Upper lobe of right lung (tissue), 1 donor: ENCODE results near the gene RAPGEF3. TPM values are rescaled to one million over a fixed set of nuclear protein-coding genes. Genes with fewer than 3 reads are reported as not detected.

Experiments
- ATAC-seq: fragments of 200-7000 bp; cut with Tn5 transposase; one replicate; pipeline ENCODE4 v1.9.1; 2020; ENCODE audit warnings: mild to moderate bottlenecking, moderate library complexity
- DNase-seq: peaks from one replicate; pipeline ENCODE4 v3.0.0-alpha.2; 2020
- H3K27ac ChIP-seq: fragments of 200-600 bp; one replicate; pipeline ENCODE4 v1.8.0; 2022
- H3K27me3 ChIP-seq: fragments of 200-600 bp; one replicate; pipeline ENCODE4 v1.8.0; 2022; ENCODE audit warnings: mild to moderate bottlenecking
- H3K36me3 ChIP-seq: fragments of 200-600 bp; one replicate; pipeline ENCODE4 v1.8.0; 2022
- H3K4me1 ChIP-seq: fragments of 200-600 bp; one replicate; pipeline ENCODE4 v1.8.0; 2022
- H3K4me3 ChIP-seq: fragments of 200-600 bp; one replicate; pipeline ENCODE4 v1.8.0; 2022; ENCODE audit warnings: mild to moderate bottlenecking
- H3K9me3 ChIP-seq: fragments of 200-600 bp; one replicate; pipeline ENCODE4 v1.8.0; 2022
- intact Hi-C: fragments of 100-400 bp; cut with DNase I; formaldehyde crosslinking; loops from one replicate; pipeline ENCODE4 v1.11.0; 2022
- long read RNA-seq: library from polyadenylated mRNA; unstranded; transcript quantifications from one replicate; pipeline ENCODE4 v2.0.0, GENCODE V29; 2021
- total RNA-seq: library from RNA; stranded (reverse); fragmentation: NEBNext Ultra II Directional; extraction: Animal tissue kit (Norgen Biotek cat#: 25700); gene quantifications from one replicate; pipeline ENCODE4 v1.2.1, GENCODE V29; 2021
- TF ChIP-seq, protein P1 (sequence below): fragments of 200-600 bp; IDR thresholded peaks from one replicate; pipeline ENCODE4 v1.8.0; 2022; ENCODE audit warnings: antibody characterized with exemption
- donor health status: DM: no; HTN: yes; CAD: no; lungs with severe emphysema.

RAPGEF3 gene, protein sequence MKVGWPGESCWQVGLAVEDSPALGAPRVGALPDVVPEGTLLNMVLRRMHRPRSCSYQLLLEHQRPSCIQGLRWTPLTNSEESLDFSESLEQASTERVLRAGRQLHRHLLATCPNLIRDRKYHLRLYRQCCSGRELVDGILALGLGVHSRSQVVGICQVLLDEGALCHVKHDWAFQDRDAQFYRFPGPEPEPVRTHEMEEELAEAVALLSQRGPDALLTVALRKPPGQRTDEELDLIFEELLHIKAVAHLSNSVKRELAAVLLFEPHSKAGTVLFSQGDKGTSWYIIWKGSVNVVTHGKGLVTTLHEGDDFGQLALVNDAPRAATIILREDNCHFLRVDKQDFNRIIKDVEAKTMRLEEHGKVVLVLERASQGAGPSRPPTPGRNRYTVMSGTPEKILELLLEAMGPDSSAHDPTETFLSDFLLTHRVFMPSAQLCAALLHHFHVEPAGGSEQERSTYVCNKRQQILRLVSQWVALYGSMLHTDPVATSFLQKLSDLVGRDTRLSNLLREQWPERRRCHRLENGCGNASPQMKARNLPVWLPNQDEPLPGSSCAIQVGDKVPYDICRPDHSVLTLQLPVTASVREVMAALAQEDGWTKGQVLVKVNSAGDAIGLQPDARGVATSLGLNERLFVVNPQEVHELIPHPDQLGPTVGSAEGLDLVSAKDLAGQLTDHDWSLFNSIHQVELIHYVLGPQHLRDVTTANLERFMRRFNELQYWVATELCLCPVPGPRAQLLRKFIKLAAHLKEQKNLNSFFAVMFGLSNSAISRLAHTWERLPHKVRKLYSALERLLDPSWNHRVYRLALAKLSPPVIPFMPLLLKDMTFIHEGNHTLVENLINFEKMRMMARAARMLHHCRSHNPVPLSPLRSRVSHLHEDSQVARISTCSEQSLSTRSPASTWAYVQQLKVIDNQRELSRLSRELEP
- total RNA-seq = 69.6 TPM
- long read RNA-seq, full-length matches to known transcripts = 18 of 62 reads
- long read RNA-seq, partial matches to known transcripts = 18 of 62 reads
- long read RNA-seq, other reads (novel, unspliced or antisense) = 26 of 62 reads

DNA sequence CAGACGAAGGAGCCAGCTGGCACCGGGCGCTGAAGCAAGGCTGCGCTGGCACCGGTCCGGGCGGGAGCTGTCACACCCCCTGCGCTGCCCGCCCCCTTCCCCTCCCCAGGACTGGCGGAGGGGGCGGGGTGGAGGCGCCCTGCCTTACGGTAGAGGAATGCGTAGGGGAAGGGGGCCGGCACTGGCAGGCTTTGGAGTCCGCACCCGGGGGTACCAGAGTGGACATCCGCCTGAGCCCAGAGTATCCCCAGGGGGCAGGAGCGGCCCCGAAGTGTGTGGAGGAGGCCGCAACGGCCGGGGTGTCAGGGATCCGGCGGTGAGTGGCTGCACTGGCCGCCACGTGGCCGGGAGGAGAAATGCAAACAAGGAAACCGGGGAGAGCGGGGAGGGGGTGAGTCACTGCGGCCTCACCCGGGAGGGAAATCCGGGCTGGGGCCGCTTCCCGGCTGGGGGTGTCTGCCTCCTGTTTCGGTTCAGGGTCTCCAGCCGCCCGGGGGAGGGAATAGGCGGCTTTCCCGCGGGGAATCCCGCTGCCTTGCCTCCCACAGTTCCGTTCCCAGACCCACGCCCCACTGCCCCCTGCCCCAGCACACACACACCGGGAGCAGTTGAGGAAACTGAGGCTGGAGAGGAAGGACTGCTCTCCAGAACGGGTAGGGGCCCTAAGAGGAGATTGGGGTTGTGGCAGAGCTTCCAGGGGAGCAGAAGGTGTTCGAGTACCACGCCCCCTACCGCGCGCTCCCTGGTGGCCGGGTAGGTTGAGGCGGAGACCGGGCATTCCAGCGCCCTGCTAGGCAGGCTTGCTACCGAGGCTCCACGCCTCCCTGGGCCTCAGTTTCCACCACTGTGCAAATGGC lies at the start of gene RAPGEF3:
RAPGEF3 (minus strand) TSS at position 47 of the 857 bp plus-strand sequence. CDS start 324 bp downstream, outside the sequence.
- Histone ChIP-seq H3K4me3 (peak within 1 kb of the TSS; percentile 67), H3K27ac (peak within 1 kb of the TSS; percentile 78), H3K36me3 (no peaks in the 10 kb centered on the region), H3K4me1 (peaks cover 44% of the 10 kb centered on the region), H3K27me3 (no peaks in the 10 kb centered on the region), H3K9me3 (no peaks in the 10 kb centered on the region)
- peak; percentile 90 for ATAC-seq
- peak; percentile 94 for DNase-seq
- intact Hi-C loops = no loop called here
- TF ChIP-seq, protein P1, sequence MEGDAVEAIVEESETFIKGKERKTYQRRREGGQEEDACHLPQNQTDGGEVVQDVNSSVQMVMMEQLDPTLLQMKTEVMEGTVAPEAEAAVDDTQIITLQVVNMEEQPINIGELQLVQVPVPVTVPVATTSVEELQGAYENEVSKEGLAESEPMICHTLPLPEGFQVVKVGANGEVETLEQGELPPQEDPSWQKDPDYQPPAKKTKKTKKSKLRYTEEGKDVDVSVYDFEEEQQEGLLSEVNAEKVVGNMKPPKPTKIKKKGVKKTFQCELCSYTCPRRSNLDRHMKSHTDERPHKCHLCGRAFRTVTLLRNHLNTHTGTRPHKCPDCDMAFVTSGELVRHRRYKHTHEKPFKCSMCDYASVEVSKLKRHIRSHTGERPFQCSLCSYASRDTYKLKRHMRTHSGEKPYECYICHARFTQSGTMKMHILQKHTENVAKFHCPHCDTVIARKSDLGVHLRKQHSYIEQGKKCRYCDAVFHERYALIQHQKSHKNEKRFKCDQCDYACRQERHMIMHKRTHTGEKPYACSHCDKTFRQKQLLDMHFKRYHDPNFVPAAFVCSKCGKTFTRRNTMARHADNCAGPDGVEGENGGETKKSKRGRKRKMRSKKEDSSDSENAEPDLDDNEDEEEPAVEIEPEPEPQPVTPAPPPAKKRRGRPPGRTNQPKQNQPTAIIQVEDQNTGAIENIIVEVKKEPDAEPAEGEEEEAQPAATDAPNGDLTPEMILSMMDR = peak; percentile 53

DNA sequence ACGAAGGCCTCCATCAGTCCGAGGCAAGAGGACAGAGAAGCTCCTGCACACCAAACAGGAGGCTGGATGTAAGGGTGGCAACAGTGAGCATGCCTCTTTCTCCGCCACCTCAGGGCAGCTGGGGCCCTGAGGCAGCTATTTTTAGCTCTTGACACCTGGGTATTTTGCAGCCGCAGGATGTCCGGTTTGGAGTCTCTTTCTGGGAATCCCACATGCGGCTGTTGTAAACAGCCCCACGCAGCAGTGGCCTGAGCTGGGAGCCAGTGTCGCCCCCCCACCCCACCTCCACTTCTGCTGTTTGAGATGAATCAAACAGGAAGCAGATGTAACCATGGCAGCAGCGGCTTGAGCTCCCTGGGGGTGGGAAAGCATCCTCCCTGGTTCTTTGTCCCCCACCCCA lies 49.4 kb upstream of the RAPGEF3 start:
- H3K27ac ChIP-seq = peak overlapping the region; percentile 97
- intact Hi-C loops = no loop called here
- H3K4me1 ChIP-seq = peaks cover 98% of the 10 kb centered on the region
- H3K9me3 ChIP-seq = no peaks in the 10 kb centered on the region
- TF ChIP-seq, protein P1 = no peak
- DNase-seq = peak; percentile 77
- no peaks in the 10 kb centered on the region for H3K27me3 ChIP-seq
- H3K36me3 ChIP-seq = no peaks in the 10 kb centered on the region
- ATAC-seq = peak; percentile 2
- H3K4me3 ChIP-seq = peak overlapping the region; percentile 19

DNA sequence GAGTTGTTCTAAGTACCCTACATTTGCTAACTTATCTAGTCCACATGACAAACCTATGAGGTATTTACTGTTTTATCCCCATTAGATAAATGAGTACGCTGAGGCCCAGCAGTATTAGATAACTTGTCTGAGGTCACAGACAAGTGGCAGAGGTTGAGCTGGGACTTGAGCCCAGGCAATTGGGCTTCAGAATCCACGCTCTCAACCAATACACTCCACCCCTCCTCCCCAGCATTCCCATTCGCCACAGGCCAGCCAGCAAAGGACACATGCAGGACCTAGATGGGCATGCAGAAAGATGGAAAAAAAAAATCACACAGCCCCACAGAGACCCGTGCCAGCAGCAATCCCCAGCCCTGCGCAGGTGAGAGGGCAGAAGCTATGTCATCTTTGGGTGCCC lies 48.7 kb upstream of the RAPGEF3 start:
- TF ChIP-seq, protein P1 = no peak
- Histone ChIP-seq H3K27me3 (no peaks in the 10 kb centered on the region), H3K4me3 (no peak overlapping the region), H3K27ac (peak overlapping the region; percentile 97), H3K9me3 (no peaks in the 10 kb centered on the region), H3K4me1 (peaks cover 100% of the 10 kb centered on the region), H3K36me3 (no peaks in the 10 kb centered on the region)
- DNase-seq (no peak), ATAC-seq (peak; percentile 7)
- intact Hi-C loops = no loop called here

DNA sequence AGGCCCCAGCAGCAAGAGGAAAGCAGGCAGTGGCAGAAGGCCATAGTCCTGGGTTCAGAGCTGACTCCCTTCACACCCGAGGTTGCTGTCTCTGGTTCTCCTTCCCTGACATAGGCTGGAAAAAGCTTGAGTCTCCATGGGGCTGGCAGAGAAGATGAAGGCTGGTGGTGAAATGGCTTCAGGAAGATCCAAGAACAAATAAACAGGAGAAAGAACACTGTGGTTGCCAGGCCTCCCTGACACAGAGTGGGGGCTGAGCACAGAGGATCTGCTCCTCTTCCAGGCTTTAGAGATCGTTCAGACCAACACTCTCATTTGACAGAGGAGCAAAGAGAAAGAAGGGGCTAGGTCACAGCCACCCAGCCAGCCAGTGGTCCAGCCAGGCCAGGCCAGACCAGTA lies 46.7 kb upstream of the RAPGEF3 start:
- H3K4me1 ChIP-seq = peaks cover 100% of the 10 kb centered on the region
- ATAC-seq (no peak), DNase-seq (no peak)
- intact Hi-C loops = no loop called here
- H3K27ac ChIP-seq = peak overlapping the region; percentile 77
- TF ChIP-seq, protein P1 = no peak
- no peaks in the 10 kb centered on the region for H3K9me3 ChIP-seq
- no peaks in the 10 kb centered on the region for H3K36me3 ChIP-seq
- no peaks in the 10 kb centered on the region for H3K27me3 ChIP-seq
- H3K4me3 ChIP-seq = no peak overlapping the region

DNA sequence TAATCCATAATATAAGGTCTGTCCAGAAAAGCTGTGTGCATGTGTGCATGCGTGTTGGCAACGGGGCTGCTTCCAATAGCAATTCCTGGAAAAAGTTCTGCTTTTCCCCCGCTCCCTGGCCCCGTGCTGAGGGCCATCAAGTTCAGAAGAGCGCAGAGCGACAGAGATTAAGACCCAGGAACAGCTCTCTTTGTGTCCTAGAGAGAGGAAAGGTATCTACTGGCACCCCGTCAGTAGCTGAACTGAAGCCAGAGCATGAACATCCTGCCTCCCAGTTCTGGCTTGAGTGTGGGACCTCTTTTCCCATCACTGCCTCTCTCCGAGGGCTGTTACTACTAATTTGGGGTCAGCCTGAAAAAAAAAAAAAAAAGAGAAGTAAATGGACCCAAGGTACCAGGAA lies 45.5 kb upstream of the RAPGEF3 start:
- Histone ChIP-seq H3K36me3 (no peaks in the 10 kb centered on the region), H3K4me1 (peaks cover 100% of the 10 kb centered on the region), H3K9me3 (no peaks in the 10 kb centered on the region), H3K27me3 (no peaks in the 10 kb centered on the region), H3K4me3 (no peak overlapping the region), H3K27ac (peak overlapping the region; percentile 77)
- no peak for DNase-seq
- intact Hi-C loops = no loop called here
- TF ChIP-seq, protein P1 = no peak
- no peak for ATAC-seq
